Mesendoderm (in vitro differentiated cells): Measurements from ENCODE around the gene TRAPPC2L.

Experiments used
- DNase-seq: peaks from one replicate; pipeline ENCODE4 v3.0.0; 2013
- H2AK5ac ChIP-seq: 2 replicates; pipeline ENCODE4 v1.6.1; 2013; ENCODE audit warnings: low read length, inconsistent platforms
- H2BK120ac ChIP-seq: 2 replicates; pipeline ENCODE4 v1.6.1; 2013; ENCODE audit warnings: low read depth, mild to moderate bottlenecking, low read length, moderate library complexity, mixed read lengths
- H2BK15ac ChIP-seq: replicated peaks from 2 replicates; pipeline ENCODE4 v1.6.1; 2013; ENCODE audit warnings: low read depth, mild to moderate bottlenecking, moderate library complexity
- H2BK5ac ChIP-seq: 2 replicates; pipeline ENCODE4 v1.6.1; 2013; ENCODE audit warnings: low read length, inconsistent platforms
- H3K18ac ChIP-seq: 2 replicates; pipeline ENCODE4 v1.6.1; 2013; ENCODE audit warnings: mild to moderate bottlenecking, low read length, mixed read lengths
- H3K23ac ChIP-seq: one replicate; pipeline ENCODE4 v1.6.1; 2013; ENCODE audit warnings: low read length
- H3K27ac ChIP-seq: 2 replicates; pipeline ENCODE4 v1.5.1; 2013; ENCODE audit warnings: low read depth, mild to moderate bottlenecking, inconsistent platforms, low read length, moderate library complexity
- H3K27me3 ChIP-seq: 2 replicates; pipeline ENCODE4 v1.6.1; 2013; ENCODE audit warnings: low read length, control low read depth, mild to moderate bottlenecking, inconsistent platforms; ENCODE audit not compliant: insufficient read depth, poor library complexity
- H3K36me3 ChIP-seq: 2 replicates; pipeline ENCODE4 v1.6.1; 2013; ENCODE audit warnings: low read length, inconsistent platforms; ENCODE audit not compliant: control insufficient read depth, insufficient read depth
- H3K4ac ChIP-seq: one replicate; pipeline ENCODE4 v1.6.1; 2013; ENCODE audit warnings: low read depth, mild to moderate bottlenecking, low read length, moderate library complexity
- H3K4me1 ChIP-seq: 2 replicates; pipeline ENCODE4 v1.6.1; 2013; ENCODE audit warnings: low read depth, low read length, inconsistent platforms; ENCODE audit not compliant: control insufficient read depth
- H3K4me2 ChIP-seq: 2 replicates; pipeline ENCODE4 v1.6.1; 2013; ENCODE audit warnings: low read length
- H3K4me3 ChIP-seq: 2 replicates; pipeline ENCODE4 v1.5.1; 2013; ENCODE audit warnings: mild to moderate bottlenecking, low read length
- H3K56ac ChIP-seq: one replicate; pipeline ENCODE4 v1.6.1; 2013; ENCODE audit warnings: low read length
- H3K79me1 ChIP-seq: 2 replicates; pipeline ENCODE4 v1.6.1; 2013; ENCODE audit warnings: low read length, inconsistent platforms
- H3K79me2 ChIP-seq: 2 replicates; pipeline ENCODE4 v1.6.1; 2013; ENCODE audit warnings: mild to moderate bottlenecking, low read length; ENCODE audit not compliant: control insufficient read depth, insufficient read depth
- H3K9ac ChIP-seq: 2 replicates; pipeline ENCODE4 v1.6.1; 2013; ENCODE audit warnings: low read length, inconsistent platforms
- H4K5ac ChIP-seq: one replicate; pipeline ENCODE4 v1.6.1; 2013; ENCODE audit warnings: low read length
- H4K8ac ChIP-seq: one replicate; pipeline ENCODE4 v1.6.1; 2013; ENCODE audit warnings: low read depth, mild to moderate bottlenecking, control low read depth, low read length, moderate library complexity
- WGBS: extraction: QIAGEN DNeasy Blood & Tissue Kit; methylation state at CpG from one replicate; pipeline ENCODE4 v1.1.7; 2013; ENCODE audit warnings: low lambda C conversion rate, missing lambda C conversion rate; ENCODE audit not compliant: insufficient coverage; ENCODE audit errors: extremely low coverage; 5-methylcytosine and 5-hydroxymethylcytosine counted together

Gene TRAPPC2L

GRCh38 chr16:88810166-88810911, 46.6 kb upstream of the TRAPPC2L start:
- peak overlapping the region; percentile 98 for H3K4me2 ChIP-seq
- no peak overlapping the region for H2BK5ac ChIP-seq
- H4K8ac ChIP-seq: no peak overlapping the region
- peak overlapping the region; percentile 97 for H3K56ac ChIP-seq
- H4K5ac ChIP-seq: no peak overlapping the region
- no peak overlapping the region for H3K23ac ChIP-seq
- peaks cover 20% of the 10 kb centered on the region for H3K36me3 ChIP-seq
- WGBS: no CpG with 5 or more reads among the region's 12 CpGs
- DNase-seq: peak; percentile 71
- peak overlapping the region; percentile 90 for H3K4me3 ChIP-seq
- no peak overlapping the region for H3K4ac ChIP-seq
- H3K79me1 ChIP-seq: peaks cover 7% of the 10 kb centered on the region
- no peak overlapping the region for H2BK120ac ChIP-seq
- no peak overlapping the region for H3K27ac ChIP-seq
- no peak overlapping the region for H2AK5ac ChIP-seq
- H3K18ac ChIP-seq: no peak overlapping the region
- peaks cover 19% of the 10 kb centered on the region for H3K79me2 ChIP-seq
- no peak overlapping the region for H2BK15ac ChIP-seq
- H3K9ac ChIP-seq: peak overlapping the region; percentile 97
- no peaks in the 10 kb centered on the region for H3K4me1 ChIP-seq
- H3K27me3 ChIP-seq: no peaks in the 10 kb centered on the region

GRCh38 chr16:88810912-88811768, 45.8 kb upstream of the TRAPPC2L start:
- peak overlapping the region; percentile 85 for H3K18ac ChIP-seq
- peak; percentile 57 for DNase-seq
- H4K5ac ChIP-seq: no peak overlapping the region
- peak overlapping the region; percentile 7 for H3K27ac ChIP-seq
- no peaks in the 10 kb centered on the region for H3K27me3 ChIP-seq
- H2AK5ac ChIP-seq: peak overlapping the region; percentile 74
- WGBS: no CpG with 5 or more reads among the region's 65 CpGs
- H3K4me1 ChIP-seq: no peaks in the 10 kb centered on the region
- peak overlapping the region; percentile 62 for H3K4ac ChIP-seq
- peaks cover 20% of the 10 kb centered on the region for H3K36me3 ChIP-seq
- H3K9ac ChIP-seq: peak overlapping the region; percentile 97
- peak overlapping the region; percentile 97 for H3K23ac ChIP-seq
- H4K8ac ChIP-seq: no peak overlapping the region
- H3K4me3 ChIP-seq: peak overlapping the region; percentile 90
- H2BK15ac ChIP-seq: no peak overlapping the region
- H2BK120ac ChIP-seq: peak overlapping the region; percentile 39
- peaks cover 6% of the 10 kb centered on the region for H3K79me1 ChIP-seq
- H3K79me2 ChIP-seq: peaks cover 19% of the 10 kb centered on the region
- peak overlapping the region; percentile 98 for H3K4me2 ChIP-seq
- H3K56ac ChIP-seq: peak overlapping the region; percentile 97
- peak overlapping the region; percentile 87 for H2BK5ac ChIP-seq

- Histone ChIP-seq H3K27me3 (no peaks in the 10 kb centered on the region), H3K56ac (peak within 1 kb of the TSS; percentile 99), H3K4ac (peak within 1 kb of the TSS; percentile 76), H3K4me2 (peak within 1 kb of the TSS; percentile 98), H4K5ac (no peak within 1 kb of the TSS), H3K79me1 (peaks cover 5% of the 10 kb centered on the region), H3K79me2 (peaks cover 19% of the 10 kb centered on the region), H3K18ac (peak within 1 kb of the TSS; percentile 93), H2AK5ac (peak within 1 kb of the TSS; percentile 74), H3K4me3 (peak within 1 kb of the TSS; percentile 90), H2BK5ac (peak within 1 kb of the TSS; percentile 95), H3K9ac (peak within 1 kb of the TSS; percentile 97), H2BK120ac (peak within 1 kb of the TSS; percentile 39), H3K23ac (peak within 1 kb of the TSS; percentile 97), H2BK15ac (no peak within 1 kb of the TSS), H3K4me1 (no peaks in the 10 kb centered on the region), H3K36me3 (peaks cover 12% of the 10 kb centered on the region), H4K8ac (peak within 1 kb of the TSS; percentile 57), H3K27ac (peak within 1 kb of the TSS; percentile 98)
- no CpG with 5 or more reads among the region's 84 CpGs for WGBS
- DNase-seq: peak; percentile 94
Measured at GRCh38 chr16:88811769-88812512, 45.0 kb upstream of the TRAPPC2L start, which contains the start of gene APRT. APRT (minus strand) TSS chr16:88811928; CDS start chr16:88811899, 29 bp downstream.

GRCh38 chr16:88812513-88813268, 44.2 kb upstream of the TRAPPC2L start:
- Histone ChIP-seq H4K5ac (no peak overlapping the region), H2AK5ac (no peak overlapping the region), H3K4me2 (peak overlapping the region; percentile 59), H2BK15ac (no peak overlapping the region), H3K27ac (peak overlapping the region; percentile 98), H3K4me3 (no peak overlapping the region), H3K18ac (peak overlapping the region; percentile 93), H4K8ac (no peak overlapping the region), H2BK120ac (no peak overlapping the region), H2BK5ac (no peak overlapping the region), H3K9ac (peak overlapping the region; percentile 96), H3K4ac (peak overlapping the region; percentile 40), H3K4me1 (no peaks in the 10 kb centered on the region), H3K27me3 (no peaks in the 10 kb centered on the region), H3K79me1 (peaks cover 5% of the 10 kb centered on the region), H3K23ac (no peak overlapping the region), H3K79me2 (peaks cover 19% of the 10 kb centered on the region), H3K56ac (peak overlapping the region; percentile 99), H3K36me3 (peaks cover 6% of the 10 kb centered on the region)
- DNase-seq: peak; percentile 83
- no CpG with 5 or more reads among the region's 37 CpGs for WGBS
